A549 (cell line): Measurements from ENCODE around the gene PLA2G5. TPM values are rescaled to one million over a fixed set of nuclear protein-coding genes. Genes with fewer than 3 reads are reported as not detected.
A peak's percentile ranks its signal among the peaks of the same experiment; 100 is the strongest.

Experiments
- ATAC-seq, 2 experiments: fragments of 200-7000 bp in 1 of 2; fragments of >200 bp in 1 of 2; cut with Nextera tagmentation in 1 of 2; cut with Tn5 transposase in 1 of 2; 3 replicates each; pipeline versions ENCODE4 v1.8.0 to v1.9.1; 2018 to 2020; ENCODE audit warnings: mild to moderate bottlenecking in 1 of 2, moderate library complexity in 1 of 2
- CTCF ChIA-PET: fragments of 300-600 bp; sonication (Branson Sonifier 250); formaldehyde crosslinking; extraction: SDS; loops from one replicate; lab custom pipeline; 2021; ENCODE audit warnings: antibody characterized with exemption, inconsistent platforms; lab: Yijun Ruan, JAX
- POLR2A ChIA-PET: fragments of 350-600 bp; formaldehyde crosslinking; extraction: SDS; loops from one replicate; lab custom pipeline; 2021; ENCODE audit warnings: antibody characterized with exemption, inconsistent platforms; lab: Yijun Ruan, JAX
- DNase-seq, 2 experiments: peaks; one replicate each; pipeline versions ENCODE4 v3.0.0 to v3.0.0-alpha.2; 2011 to 2016; ENCODE audit warnings: low read depth in 1 of 2, low spot score in 1 of 2
- FAIRE-seq: peaks from 2 replicates; lab custom pipeline; 2011; peaks lifted over from hg19 to GRCh38; lab: Jason Lieb, UNC
- H3K27ac ChIP-seq, 2 experiments: fragments of >200 bp; sonication (Bioruptor Twin); formaldehyde crosslinking; 3 replicates each; pipeline ENCODE4 v1.5.1; 2016 to 2017
- H3K4me1 ChIP-seq: fragments of >200 bp; sonication (Bioruptor Twin); formaldehyde crosslinking; 3 replicates; pipeline ENCODE4 v1.6.1; 2016
- H3K4me2 ChIP-seq: fragments of >200 bp; sonication (Bioruptor Twin); formaldehyde crosslinking; 3 replicates; pipeline ENCODE4 v1.6.1; 2016
- H3K4me3 ChIP-seq: fragments of >200 bp; sonication (Bioruptor Twin); formaldehyde crosslinking; 3 replicates; pipeline ENCODE4 v1.5.1; 2016
- H3K9me3 ChIP-seq: fragments of >200 bp; sonication (Bioruptor Twin); formaldehyde crosslinking; 3 replicates; pipeline ENCODE4 v1.6.1; 2016
- CBX8 ChIP-seq: fragments of 200-600 bp; sonication (generic); IDR thresholded peaks from 2 replicates; pipeline ENCODE4 v1.6.1; 2016
- CEBPB ChIP-seq, 2 experiments: fragments of >200 bp in 1 of 2; sonication (Bioruptor Twin) in 1 of 2; formaldehyde crosslinking in 1 of 2; IDR thresholded peaks; 2 replicates each; pipeline ENCODE4 v1.6.1; 2012 to 2016
- EHF ChIP-seq: fragments of 250-450 bp; sonication (Bioruptor Pico); IDR thresholded peaks from 2 replicates; pipeline ENCODE4 v1.5.0; 2020; ENCODE audit warnings: mild to moderate bottlenecking
- EP300 ChIP-seq, 2 experiments: fragments of >200 bp; sonication (Bioruptor Twin); formaldehyde crosslinking; IDR thresholded peaks; 2 replicates in 1 of 2; 3 replicates in 1 of 2; pipeline ENCODE4 v1.6.1; 2016 to 2017
- FOSB ChIP-seq: fragments of 250-450 bp; sonication (Bioruptor Pico); IDR thresholded peaks from 2 replicates; pipeline ENCODE4 v1.5.0; 2020; ENCODE audit warnings: mild to moderate bottlenecking, moderate library complexity
- FOXS1 ChIP-seq: fragments of 250-450 bp; sonication (Bioruptor Pico); IDR thresholded peaks from 2 replicates; pipeline ENCODE4 v1.5.0; 2020; ENCODE audit warnings: mild to moderate bottlenecking, moderate library complexity
- GATA3 ChIP-seq: IDR thresholded peaks from 2 replicates; pipeline ENCODE4 v1.6.1; 2012; ENCODE audit warnings: borderline replicate concordance
- HES2 ChIP-seq: fragments of >200 bp; sonication (Bioruptor Twin); formaldehyde crosslinking; IDR thresholded peaks from 2 replicates; pipeline ENCODE4 v1.6.1; 2016
- MAZ ChIP-seq: fragments of 150-350 bp; IDR thresholded peaks from 2 replicates; pipeline ENCODE4 v1.6.1; 2014; ENCODE audit warnings: antibody characterized with exemption, low read depth, low read length, borderline replicate concordance
- MYC ChIP-seq: IDR thresholded peaks from 2 replicates; pipeline ENCODE4 v1.6.1; 2012; ENCODE audit warnings: mild to moderate bottlenecking, inconsistent platforms, low read length, improper control_type of control experiment, borderline replicate concordance
- NFE2L2 ChIP-seq: fragments of 150-350 bp; conservative IDR thresholded peaks from 2 replicates; pipeline ENCODE4 v1.6.1; 2014; ENCODE audit warnings: low read length
- NR3C1 ChIP-seq: fragments of >200 bp; sonication (Bioruptor Twin); formaldehyde crosslinking; IDR thresholded peaks from 3 replicates; pipeline ENCODE4 v1.6.1; 2017
- POLR2A ChIP-seq: IDR thresholded peaks from 2 replicates; pipeline ENCODE4 v1.6.1; 2012; ENCODE audit warnings: mild to moderate bottlenecking, low read length
- RARB ChIP-seq: fragments of 250-450 bp; sonication (Bioruptor Pico); IDR thresholded peaks from 2 replicates; pipeline ENCODE4 v1.8.0; 2021; ENCODE audit warnings: mild to moderate bottlenecking, moderate library complexity
- RCOR1 ChIP-seq: fragments of 150-350 bp; IDR thresholded peaks from 2 replicates; pipeline ENCODE4 v1.6.1; 2014; ENCODE audit warnings: antibody characterized with exemption, low read length, low read depth
- RNF2 ChIP-seq: fragments of 200-600 bp; sonication (generic); IDR thresholded peaks from 2 replicates; pipeline ENCODE4 v1.6.1; 2016; ENCODE audit warnings: low read depth, mild to moderate bottlenecking, antibody characterized with exemption, moderate library complexity, borderline replicate concordance
- SMC3 ChIP-seq: fragments of >200 bp; sonication (Bioruptor Twin); formaldehyde crosslinking; IDR thresholded peaks from 3 replicates; pipeline ENCODE4 v1.6.1; 2018; ENCODE audit warnings: inconsistent platforms
- SREBF2 ChIP-seq: fragments of 450-650 bp; IDR thresholded peaks from 2 replicates; pipeline ENCODE4 v1.6.1; 2014; ENCODE audit warnings: mild to moderate bottlenecking, moderate library complexity
- ZSCAN20 ChIP-seq: fragments of 250-450 bp; sonication (Bioruptor Pico); IDR thresholded peaks from 2 replicates; pipeline ENCODE4 v1.8.0; 2022; ENCODE audit warnings: mild to moderate bottlenecking, moderate library complexity
- WGBS: methylation state at CpG from one replicate; pipeline ENCODE4 v1.1.6; 2017; ENCODE audit errors: missing lambda C conversion rate; 5-methylcytosine and 5-hydroxymethylcytosine counted together
- polyA plus RNA-seq, 4 experiments: library from polyadenylated mRNA; depleted of rRNA in 3 of 4; stranded (reverse); fragments of >200 nt; fragmentation: RNase III in 1 of 4; extraction: RNeasy Plus Mini Kit Qiagen cat#74134 plus additional on column Dnase treatment in 1 of 4; gene quantifications; 2 replicates in 3 of 4; 3 replicates in 1 of 4; pipeline ENCODE4 v1.2.3, GENCODE V29; 2011 to 2017
- TF ChIP-seq, protein P1 (sequence below): fragments of 250-450 bp; sonication (Bioruptor Pico); IDR thresholded peaks from 2 replicates; pipeline ENCODE4 v1.5.0; 2020; ENCODE audit warnings: low read depth, mild to moderate bottlenecking, moderate library complexity
- TF ChIP-seq, protein P2 (sequence below): fragments of 200-600 bp; sonication (generic); IDR thresholded peaks from 2 replicates; pipeline ENCODE4 v1.6.1; 2016; ENCODE audit warnings: antibody characterized with exemption, mild to moderate bottlenecking, moderate library complexity

The PLA2G5 gene
- polyA plus RNA-seq, 2 of the 4 experiments (the other 2 are of a cell fraction): not detected

DNA sequence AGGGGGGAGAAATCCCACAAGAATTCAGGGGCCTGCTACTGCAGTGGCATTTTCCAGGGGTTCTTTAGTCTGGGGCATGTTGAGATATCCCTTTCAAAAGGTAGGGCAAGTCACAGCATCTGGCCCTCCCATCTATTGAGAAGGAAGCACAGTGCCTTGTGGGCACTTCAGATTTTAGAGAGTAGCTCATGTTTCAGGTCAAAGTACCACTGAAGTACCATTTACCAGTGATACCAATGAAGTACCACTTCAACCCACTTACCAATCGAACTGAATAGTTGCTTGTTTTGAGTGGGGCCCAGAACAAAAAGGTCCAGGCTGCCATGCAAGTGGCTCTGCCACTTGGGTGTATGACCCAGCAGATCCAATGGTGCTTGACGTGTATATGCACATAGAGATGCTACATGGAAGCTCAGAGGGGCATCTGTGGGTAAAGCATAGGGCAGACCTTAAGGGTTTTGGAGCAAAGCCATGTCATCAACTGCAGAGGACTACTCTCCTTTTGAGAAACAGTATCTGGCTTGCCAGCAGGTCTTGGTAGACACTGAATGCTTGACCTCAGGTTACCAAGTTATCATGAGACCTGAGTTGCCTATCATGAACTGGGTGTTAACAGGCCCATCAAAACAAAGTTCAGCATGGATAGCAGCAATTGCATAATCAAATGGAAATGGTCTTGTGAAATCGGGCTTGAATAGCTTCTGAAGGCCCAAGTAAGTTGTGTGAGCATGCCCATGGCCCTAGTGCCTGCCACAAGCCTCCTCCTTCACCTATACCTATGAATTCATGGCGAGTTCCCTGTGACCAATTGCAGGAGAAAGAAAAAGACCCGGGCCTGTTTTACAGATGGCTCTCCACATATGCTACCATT is 25.8 kb downstream of the PLA2G5 start (continued):
- no peak for TF ChIP-seq MAZ
- TF ChIP-seq, protein P1, sequence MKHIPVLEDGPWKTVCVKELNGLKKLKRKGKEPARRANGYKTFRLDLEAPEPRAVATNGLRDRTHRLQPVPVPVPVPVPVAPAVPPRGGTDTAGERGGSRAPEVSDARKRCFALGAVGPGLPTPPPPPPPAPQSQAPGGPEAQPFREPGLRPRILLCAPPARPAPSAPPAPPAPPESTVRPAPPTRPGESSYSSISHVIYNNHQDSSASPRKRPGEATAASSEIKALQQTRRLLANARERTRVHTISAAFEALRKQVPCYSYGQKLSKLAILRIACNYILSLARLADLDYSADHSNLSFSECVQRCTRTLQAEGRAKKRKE: no peak
- TF ChIP-seq CBX8: no peak
- TF ChIP-seq FOXS1 (CRISPR knock-in tag): no peak
- no peak for TF ChIP-seq GATA3
- TF ChIP-seq RCOR1: no peak
- no peak for TF ChIP-seq RARB (CRISPR knock-in tag)
- no peak for TF ChIP-seq SMC3
- no peak for TF ChIP-seq EP300 (IDR thresholded peaks at IDR 0.05)
- TF ChIP-seq RNF2: no peak

DNA sequence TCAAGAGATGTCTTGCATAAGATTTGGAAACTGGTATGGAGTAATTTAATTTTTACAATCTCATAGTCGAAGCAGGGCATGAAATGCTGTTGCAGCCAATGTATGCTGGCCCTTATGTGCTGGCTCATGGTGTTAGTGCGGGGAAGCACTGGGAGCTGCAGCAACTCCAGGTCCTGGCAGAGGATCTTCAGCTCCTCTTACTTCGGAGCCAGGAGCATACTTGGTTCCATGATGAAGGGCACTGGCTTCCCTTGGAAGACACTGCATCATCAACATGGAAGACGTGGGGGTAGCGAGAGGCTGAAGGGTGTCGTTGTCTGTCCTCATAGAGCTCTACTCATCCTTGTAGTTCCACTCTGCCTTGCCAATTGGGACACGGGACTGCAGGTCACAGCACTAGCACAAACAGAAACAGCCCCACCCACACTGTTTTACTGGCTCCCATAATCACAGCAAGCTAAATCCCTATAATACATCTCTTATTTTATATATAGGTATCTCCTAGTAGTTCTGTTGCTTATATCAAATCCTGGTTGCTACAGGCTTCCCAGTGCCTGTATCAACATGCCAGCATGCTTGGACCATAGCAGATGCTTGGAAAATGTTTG is 26.9 kb downstream of the PLA2G5 start:
- ChIA-PET CTCF (interaction anchor here (0.9 kb wide), 1 partner anchor 55 kb away, joined by 3 read pairs; no protein-coding TSS in a partner anchor), POLR2A (no interaction called here)
- ATAC-seq (no peak), FAIRE-seq (no peak), DNase-seq (peak in 1 of 2 experiments; percentile 11)
- TF ChIP-seq ZSCAN20 (CRISPR knock-in tag) (no peak), CEBPB (IDR thresholded peaks at IDR 0.05) (no peak), RCOR1 (no peak), NR3C1 (no peak), POLR2A (no peak), FOSB (CRISPR knock-in tag) (no peak), NFE2L2 (no peak), HES2 (no peak), SREBF2 (no peak), EHF (CRISPR knock-in tag) (no peak), CBX8 (no peak), MYC (no peak)
- TF ChIP-seq, protein P2, sequence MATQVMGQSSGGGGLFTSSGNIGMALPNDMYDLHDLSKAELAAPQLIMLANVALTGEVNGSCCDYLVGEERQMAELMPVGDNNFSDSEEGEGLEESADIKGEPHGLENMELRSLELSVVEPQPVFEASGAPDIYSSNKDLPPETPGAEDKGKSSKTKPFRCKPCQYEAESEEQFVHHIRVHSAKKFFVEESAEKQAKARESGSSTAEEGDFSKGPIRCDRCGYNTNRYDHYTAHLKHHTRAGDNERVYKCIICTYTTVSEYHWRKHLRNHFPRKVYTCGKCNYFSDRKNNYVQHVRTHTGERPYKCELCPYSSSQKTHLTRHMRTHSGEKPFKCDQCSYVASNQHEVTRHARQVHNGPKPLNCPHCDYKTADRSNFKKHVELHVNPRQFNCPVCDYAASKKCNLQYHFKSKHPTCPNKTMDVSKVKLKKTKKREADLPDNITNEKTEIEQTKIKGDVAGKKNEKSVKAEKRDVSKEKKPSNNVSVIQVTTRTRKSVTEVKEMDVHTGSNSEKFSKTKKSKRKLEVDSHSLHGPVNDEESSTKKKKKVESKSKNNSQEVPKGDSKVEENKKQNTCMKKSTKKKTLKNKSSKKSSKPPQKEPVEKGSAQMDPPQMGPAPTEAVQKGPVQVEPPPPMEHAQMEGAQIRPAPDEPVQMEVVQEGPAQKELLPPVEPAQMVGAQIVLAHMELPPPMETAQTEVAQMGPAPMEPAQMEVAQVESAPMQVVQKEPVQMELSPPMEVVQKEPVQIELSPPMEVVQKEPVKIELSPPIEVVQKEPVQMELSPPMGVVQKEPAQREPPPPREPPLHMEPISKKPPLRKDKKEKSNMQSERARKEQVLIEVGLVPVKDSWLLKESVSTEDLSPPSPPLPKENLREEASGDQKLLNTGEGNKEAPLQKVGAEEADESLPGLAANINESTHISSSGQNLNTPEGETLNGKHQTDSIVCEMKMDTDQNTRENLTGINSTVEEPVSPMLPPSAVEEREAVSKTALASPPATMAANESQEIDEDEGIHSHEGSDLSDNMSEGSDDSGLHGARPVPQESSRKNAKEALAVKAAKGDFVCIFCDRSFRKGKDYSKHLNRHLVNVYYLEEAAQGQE: no peak
- TF ChIP-seq, protein P1: no peak
- no peak overlapping the region for H3K27ac ChIP-seq
- H3K4me3 ChIP-seq: no peak overlapping the region
- 13% methylated on average over 7 of the region's 7 CpGs for WGBS
- peaks cover 11% of the 10 kb centered on the region; the same call in 1 of the 3 replicates for H3K9me3 ChIP-seq
- H3K4me2 ChIP-seq: no peak overlapping the region
- H3K4me1 ChIP-seq: no peaks in the 10 kb centered on the region
